ENCODE results near the gene HNRNPDL. TPM values are rescaled to one million over a fixed set of nuclear protein-coding genes. Genes with fewer than 3 reads are reported as not detected.

Gene HNRNPDL
- total RNA-seq, 4 donors from 2014 or later: 101 to 257 (median 126) TPM

- Histone ChIP-seq H3K4me1 (peaks cover 49% of the 10 kb centered on the region), H3K27me3 (no peaks in the 10 kb centered on the region), H3K27ac (peak overlapping the region; percentile 96), H3K9me3 (no peaks in the 10 kb centered on the region), H3K4me3 (peak overlapping the region; percentile 83), H3K36me3 (peaks cover 23% of the 10 kb centered on the region)
- TF ChIP-seq CTCF (IDR thresholded peaks at IDR 0.05) (peak in 1 of 2 donors; percentile 3), EP300 (IDR thresholded peaks at IDR 0.05) (no peak), POLR2A (IDR thresholded peaks at IDR 0.05) (peak in 1 of 2 donors; percentile 7)
- DNase-seq (ENCODE audit: low spot score in 2 of 2): no peak
- 1% methylated on average over 7 of the region's 58 CpGs for WGBS
Measured at GRCh38 chr4:82429728-82430192, 502 bp downstream of the HNRNPDL start.

GRCh38 chr4:82428969-82429727 is 1.1 kb downstream of the HNRNPDL start:
- Histone ChIP-seq H3K9me3 (no peaks in the 10 kb centered on the region), H3K4me3 (peak overlapping the region; percentile 83), H3K4me1 (peaks cover 49% of the 10 kb centered on the region), H3K36me3 (peaks cover 30% of the 10 kb centered on the region), H3K27ac (peak overlapping the region; percentile 96), H3K27me3 (no peaks in the 10 kb centered on the region)
- DNase-seq (ENCODE audit: low spot score in 2 of 2): peak; percentile 93
- TF ChIP-seq POLR2AphosphoS5 (IDR thresholded peaks at IDR 0.05): peak; percentile 39 to 91 (median 87)
- peak; percentile 87 to 90 for TF ChIP-seq POLR2A (IDR thresholded peaks at IDR 0.05)
- no peak for TF ChIP-seq EP300 (IDR thresholded peaks at IDR 0.05)
- TF ChIP-seq CTCF (IDR thresholded peaks at IDR 0.05): peak; percentile 90 to 99
- WGBS: under 1% methylated on average over 59 of the region's 83 CpGs

GRCh38 chr4:82428526-82428968 is 1.7 kb downstream of the HNRNPDL start:
- Histone ChIP-seq H3K27ac (peak overlapping the region; percentile 96), H3K27me3 (no peaks in the 10 kb centered on the region), H3K36me3 (peaks cover 36% of the 10 kb centered on the region), H3K4me3 (peak overlapping the region; percentile 83), H3K4me1 (peaks cover 49% of the 10 kb centered on the region), H3K9me3 (no peaks in the 10 kb centered on the region)
- TF ChIP-seq CTCF (IDR thresholded peaks at IDR 0.05): no peak
- no peak for TF ChIP-seq POLR2A (IDR thresholded peaks at IDR 0.05)
- no peak for TF ChIP-seq EP300 (IDR thresholded peaks at IDR 0.05)
- no peak for TF ChIP-seq POLR2AphosphoS5 (IDR thresholded peaks at IDR 0.05)
- no peak for DNase-seq (ENCODE audit: low spot score in 2 of 2)
- 2% methylated on average over 11 of the region's 14 CpGs for WGBS

- 89% methylated on average over 10 of the region's 10 CpGs for WGBS
- Histone ChIP-seq H3K4me3 (no peak overlapping the region), H3K36me3 (peaks cover 39% of the 10 kb centered on the region), H3K4me1 (peaks cover 30% of the 10 kb centered on the region), H3K27me3 (no peaks in the 10 kb centered on the region), H3K27ac (no peak overlapping the region), H3K9me3 (no peaks in the 10 kb centered on the region)
- TF ChIP-seq POLR2AphosphoS5 (IDR thresholded peaks at IDR 0.05): no peak
- TF ChIP-seq POLR2A (IDR thresholded peaks at IDR 0.05): no peak
- TF ChIP-seq EP300 (IDR thresholded peaks at IDR 0.05): no peak
- no peak for TF ChIP-seq CTCF (IDR thresholded peaks at IDR 0.05)
- DNase-seq (ENCODE audit: low spot score in 2 of 2): no peak
Measured at GRCh38 chr4:82425478-82425877, 4.8 kb downstream of the HNRNPDL start.

- 82% methylated on average over 7 of the region's 7 CpGs for WGBS
- Histone ChIP-seq H3K4me3 (no peak overlapping the region), H3K27ac (no peak overlapping the region), H3K9me3 (no peaks in the 10 kb centered on the region), H3K36me3 (peaks cover 39% of the 10 kb centered on the region), H3K4me1 (peaks cover 30% of the 10 kb centered on the region), H3K27me3 (no peaks in the 10 kb centered on the region)
- no peak for DNase-seq (ENCODE audit: low spot score in 2 of 2)
- TF ChIP-seq POLR2AphosphoS5 (IDR thresholded peaks at IDR 0.05): no peak
- TF ChIP-seq POLR2A (IDR thresholded peaks at IDR 0.05): no peak
- no peak for TF ChIP-seq CTCF (IDR thresholded peaks at IDR 0.05)
- no peak for TF ChIP-seq EP300 (IDR thresholded peaks at IDR 0.05)
Measured at GRCh38 chr4:82423245-82424054, 6.8 kb downstream of the HNRNPDL start.
